ENCODE data around the gene PLBD1.

GRCh38 chr12:14576896-14577295, 9.2 kb upstream of the PLBD1 start:
- TF ChIP-seq, protein P1, sequence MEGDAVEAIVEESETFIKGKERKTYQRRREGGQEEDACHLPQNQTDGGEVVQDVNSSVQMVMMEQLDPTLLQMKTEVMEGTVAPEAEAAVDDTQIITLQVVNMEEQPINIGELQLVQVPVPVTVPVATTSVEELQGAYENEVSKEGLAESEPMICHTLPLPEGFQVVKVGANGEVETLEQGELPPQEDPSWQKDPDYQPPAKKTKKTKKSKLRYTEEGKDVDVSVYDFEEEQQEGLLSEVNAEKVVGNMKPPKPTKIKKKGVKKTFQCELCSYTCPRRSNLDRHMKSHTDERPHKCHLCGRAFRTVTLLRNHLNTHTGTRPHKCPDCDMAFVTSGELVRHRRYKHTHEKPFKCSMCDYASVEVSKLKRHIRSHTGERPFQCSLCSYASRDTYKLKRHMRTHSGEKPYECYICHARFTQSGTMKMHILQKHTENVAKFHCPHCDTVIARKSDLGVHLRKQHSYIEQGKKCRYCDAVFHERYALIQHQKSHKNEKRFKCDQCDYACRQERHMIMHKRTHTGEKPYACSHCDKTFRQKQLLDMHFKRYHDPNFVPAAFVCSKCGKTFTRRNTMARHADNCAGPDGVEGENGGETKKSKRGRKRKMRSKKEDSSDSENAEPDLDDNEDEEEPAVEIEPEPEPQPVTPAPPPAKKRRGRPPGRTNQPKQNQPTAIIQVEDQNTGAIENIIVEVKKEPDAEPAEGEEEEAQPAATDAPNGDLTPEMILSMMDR (IDR thresholded peaks at IDR 0.05): no peak
- TF ChIP-seq POLR2A (IDR thresholded peaks at IDR 0.05): no peak
